NB4 (cell line): Measurements from ENCODE around the gene NGF.

Source experiments
- CTCF ChIP-seq: IDR thresholded peaks from one replicate; pipeline ENCODE4 v1.5.1; 2012; ENCODE audit warnings: low read depth, low read length
- MAX ChIP-seq: IDR thresholded peaks from 2 replicates; pipeline ENCODE4 v1.6.1; 2011; ENCODE audit warnings: low read depth, low read length
- POLR2A ChIP-seq: IDR thresholded peaks from 2 replicates; pipeline ENCODE4 v1.6.1; 2011; ENCODE audit warnings: mild to moderate bottlenecking; ENCODE audit not compliant: insufficient read length; ENCODE audit errors: extremely low read depth

- TF ChIP-seq CTCF (no peak), MAX (no peak), POLR2A (no peak)
Observed at GRCh38 chr1:115364780-115365155, 26.7 kb upstream of the NGF start.
